Adrenal gland (tissue), 12 donors: Measurements from ENCODE around the gene SLC35F2. TPM values are rescaled to one million over a fixed set of nuclear protein-coding genes. Genes with fewer than 3 reads are reported as not detected.
"Not testable (repeated sequence)": the region's sequence is repeated elsewhere in the genome, so short reads cannot be mapped to it uniquely, and the experiment has no call there.

Experiments used
- DNase-seq, 7 donors: peaks; one replicate each; pipeline ENCODE4 v3.0.0-alpha.2; 2019 to 2020
- H3K27ac ChIP-seq, 5 donors: fragments of 200-600 bp; sonication (generic) in 4 of 5; 1 replicate in 3 of 5; 2 replicates in 2 of 5; pipeline versions ENCODE4 v1.5.1 to v1.8.0; 2016 to 2020; ENCODE audit warnings: mild to moderate bottlenecking in 1 of 5
- H3K27me3 ChIP-seq: fragments of 200-600 bp; 2 replicates; pipeline ENCODE4 v1.8.0; 2021
- H3K36me3 ChIP-seq, 2 donors: fragments of 200-600 bp; replicated peaks in 1 of 2; 1 replicate in 1 of 2; 2 replicates in 1 of 2; pipeline versions ENCODE4 v1.5.1 to v1.8.0; 2018 to 2022
- H3K4me1 ChIP-seq, 2 donors: fragments of 200-600 bp; replicated peaks in 1 of 2; 1 replicate in 1 of 2; 2 replicates in 1 of 2; pipeline versions ENCODE4 v1.5.1 to v1.8.0; 2018 to 2021
- H3K4me3 ChIP-seq, 4 donors: fragments of 200-600 bp; sonication (generic) in 3 of 4; one replicate each; pipeline ENCODE4 v1.5.1; 2016 to 2018
- H3K9me3 ChIP-seq, 3 donors: fragments of 200-600 bp; sonication (generic) in 1 of 3; replicated peaks in 1 of 3; 1 replicate in 2 of 3; 2 replicates in 1 of 3; pipeline versions ENCODE4 v1.5.1 to v1.8.0; 2016 to 2021
- CTCF ChIP-seq, 6 experiments: fragments of 450-650 bp in 4 of 6; fragments of 200-600 bp in 2 of 6; sonication (generic) in 1 of 6; IDR thresholded peaks; 1 replicate in 5 of 6; 2 replicates in 1 of 6; pipeline versions ENCODE4 v1.5.1 to v1.8.0; 2016 to 2021; ENCODE audit warnings: antibody characterized with exemption in 6 of 6, mild to moderate bottlenecking in 2 of 6, moderate library complexity in 1 of 6
- POLR2A ChIP-seq, 2 donors: fragments of 450-650 bp; IDR thresholded peaks; one replicate each; pipeline ENCODE4 v1.6.1; 2017; ENCODE audit warnings: antibody characterized with exemption in 2 of 2, mild to moderate bottlenecking in 2 of 2, moderate library complexity in 1 of 2
- WGBS, 4 donors: extraction: QIAGEN DNeasy Blood & Tissue Kit in 2 of 4; methylation state at CpG; one replicate each; pipeline versions ENCODE4 v1.1.5 to v1.1.7; 2013 to 2017; 5-methylcytosine and 5-hydroxymethylcytosine counted together
- intact Hi-C, 2 donors: fragments of 100-400 bp; cut with DNase I; formaldehyde crosslinking; loops; one replicate each; pipeline versions ENCODE4 v1.14.1 to v1.15.0; 2022 to 2023
- polyA plus RNA-seq, 3 donors: library from polyadenylated mRNA; stranded (reverse); fragments of 200-250 nt in 2 of 3; fragments of 350-450 nt in 1 of 3; fragmentation: Illumina TruSeq in 1 of 3; extraction: RNeasy Lipid Tissue Mini Kit (QIAGEN cat#74804) in 1 of 3; gene quantifications; one replicate each; pipeline ENCODE4 v1.2.3, GENCODE V29; 2013 to 2014
- total RNA-seq, 9 donors: library from RNA; depleted of rRNA in 4 of 9; stranded (reverse); fragments of >200 nt in 4 of 9; fragments of 120-200 nt in 1 of 9; fragmentation: NEBNext Ultra II Directional in 1 of 9; extraction: Animal tissue kit (Norgen Biotek cat#: 25700) in 1 of 9; gene quantifications; one replicate each; pipeline versions ENCODE4 v1.1.0 to v1.2.4, GENCODE V29; 2013 to 2023
- donor health status: healthy with polysubstance abuse.
- donor health status: Bipolar disorder and iron deficiency.
- donor health status: DM: yes; HTN: yes; CAD: no.
- donor health status: DM: no; HTN: no; CAD: no.
- donor health status: DM: no; HTN: no; CAD: no.
- donor health status: DM: yes; HTN: yes; CAD: no.

SLC35F2 gene
- total and polyA plus RNA-seq, 12 donors = 0.33 to 6.3 (median 1.6) TPM

- TF ChIP-seq POLR2A (IDR thresholded peaks at IDR 0.05) (no peak), CTCF (IDR thresholded peaks at IDR 0.05) (no peak)
- intact Hi-C loops = no loop called here
- WGBS, 4 donors = 62 to 79% (median 70%) methylated on average over 2 of the region's 2 CpGs
Observed at GRCh38 chr11:107777110-107777509, 81.5 kb downstream of the SLC35F2 start.

GRCh38 chr11:107776062-107776461 lies 82.5 kb downstream of the SLC35F2 start:
- intact Hi-C loops = no loop called here
- WGBS, 4 donors = 89 to 92% (median 91%) methylated on average over 6 of the region's 6 CpGs

More at GRCh38 chr11:107777110-107777509, 81.5 kb downstream of the SLC35F2 start:
- no peak for DNase-seq
- Histone ChIP-seq H3K4me3 (no peak overlapping the region), H3K36me3 (no peaks in the 10 kb centered on the region), H3K9me3 (no peaks in the 10 kb centered on the region), H3K27me3 (no peaks in the 10 kb centered on the region), H3K4me1 (no peaks in the 10 kb centered on the region), H3K27ac (no peak overlapping the region)

GRCh38 chr11:107770551-107770951 lies 88.0 kb downstream of the SLC35F2 start:
- 39 to 65% (median 48%) methylated on average over 3 of the region's 3 CpGs for WGBS, 4 donors
- TF ChIP-seq CTCF (IDR thresholded peaks at IDR 0.05) = no peak
- Histone ChIP-seq H3K27me3 (peaks cover 8% of the 10 kb centered on the region), H3K4me1 (no peaks in the 10 kb centered on the region), H3K9me3 (no peaks in the 10 kb centered on the region), H3K27ac (no peak overlapping the region), H3K4me3 (no peak overlapping the region), H3K36me3 (no peaks in the 10 kb centered on the region)
- DNase-seq = no peak
- intact Hi-C loops = no loop called here

More at GRCh38 chr11:107776062-107776461, 82.5 kb downstream of the SLC35F2 start:
- Histone ChIP-seq H3K36me3 (no peaks in the 10 kb centered on the region), H3K9me3 (no peaks in the 10 kb centered on the region), H3K4me3 (no peak overlapping the region), H3K27ac (no peak overlapping the region), H3K27me3 (peaks cover 8% of the 10 kb centered on the region), H3K4me1 (no peaks in the 10 kb centered on the region)
- no peak for DNase-seq
- no peak for TF ChIP-seq CTCF (IDR thresholded peaks at IDR 0.05)
- no peak for TF ChIP-seq POLR2A (IDR thresholded peaks at IDR 0.05)

GRCh38 chr11:107769189-107769588 lies 89.4 kb downstream of the SLC35F2 start:
- TF ChIP-seq POLR2A (IDR thresholded peaks at IDR 0.05) (no peak), CTCF (IDR thresholded peaks at IDR 0.05) (no peak)
- WGBS, 4 donors = 29 to 44% (median 38%) methylated on average over 3 of the region's 3 CpGs

GRCh38 chr11:107758719-107759355 lies 99.8 kb downstream of the SLC35F2 start:
- H3K9me3 ChIP-seq, H3K27ac ChIP-seq, H3K4me3 ChIP-seq, intact Hi-C loops, H3K36me3 ChIP-seq, H3K4me1 ChIP-seq, H3K27me3 ChIP-seq, DNase-seq: not testable (repeated sequence)
- 77 to 89% (median 87%) methylated on average over 4 to 7 of the region's 7 CpGs for WGBS, 4 donors

More at GRCh38 chr11:107769189-107769588, 89.4 kb downstream of the SLC35F2 start:
- DNase-seq = no peak
- Histone ChIP-seq H3K27me3 (peaks cover 8% of the 10 kb centered on the region), H3K4me1 (no peaks in the 10 kb centered on the region), H3K4me3 (no peak overlapping the region), H3K36me3 (no peaks in the 10 kb centered on the region), H3K27ac (no peak overlapping the region), H3K9me3 (no peaks in the 10 kb centered on the region)
- intact Hi-C loops = no loop called here
